ENCODE data around the gene SECISBP2.

GRCh38 chr9:89407070-89407469 lies 88.8 kb downstream of the SECISBP2 start:
- TF ChIP-seq POLR2AphosphoS5 (IDR thresholded peaks at IDR 0.05; ENCODE audit: low read depth, low read length) (no peak), POLR2A (IDR thresholded peaks at IDR 0.05; ENCODE audit: low read depth, low read length) (no peak)
